GM12865 (cell line): ENCODE results near the gene GPC6.

ENCODE experiments used
- DNase-seq: peaks from one replicate; pipeline ENCODE4 v3.0.0; 2010; ENCODE audit warnings: low read depth
- H3K4me3 ChIP-seq: 2 replicates; pipeline ENCODE4 v1.5.1; 2011; ENCODE audit warnings: mild to moderate bottlenecking, low read depth, low read length, control low read depth
- TF ChIP-seq, protein P1 (sequence below): IDR thresholded peaks from 2 replicates; pipeline ENCODE4 v1.5.1; 2011; ENCODE audit warnings: low read length, control low read depth, low read depth, inconsistent platforms; ENCODE audit not compliant: insufficient read depth; ENCODE audit errors: missing control alignments

Gene GPC6

DNA sequence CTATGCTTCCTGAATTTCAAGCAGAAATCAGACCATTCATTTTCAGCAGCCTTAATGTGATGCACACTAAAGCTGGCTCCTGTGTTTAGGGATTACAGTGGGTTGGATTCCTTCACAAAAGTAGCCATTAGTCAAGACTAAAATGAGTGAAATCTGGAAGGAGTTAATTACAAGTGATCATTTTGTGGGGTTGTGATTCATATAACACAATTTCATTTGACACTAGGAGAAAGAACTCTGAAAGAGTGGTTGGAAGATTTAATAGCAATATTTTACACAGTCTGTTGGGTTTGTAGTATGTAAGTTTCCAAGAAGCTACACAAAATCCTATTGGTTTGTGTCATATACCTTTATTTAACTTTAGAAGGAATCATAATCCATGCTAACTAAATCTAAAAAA is 1015.9 kb downstream of the GPC6 start:
- TF ChIP-seq, protein P1, sequence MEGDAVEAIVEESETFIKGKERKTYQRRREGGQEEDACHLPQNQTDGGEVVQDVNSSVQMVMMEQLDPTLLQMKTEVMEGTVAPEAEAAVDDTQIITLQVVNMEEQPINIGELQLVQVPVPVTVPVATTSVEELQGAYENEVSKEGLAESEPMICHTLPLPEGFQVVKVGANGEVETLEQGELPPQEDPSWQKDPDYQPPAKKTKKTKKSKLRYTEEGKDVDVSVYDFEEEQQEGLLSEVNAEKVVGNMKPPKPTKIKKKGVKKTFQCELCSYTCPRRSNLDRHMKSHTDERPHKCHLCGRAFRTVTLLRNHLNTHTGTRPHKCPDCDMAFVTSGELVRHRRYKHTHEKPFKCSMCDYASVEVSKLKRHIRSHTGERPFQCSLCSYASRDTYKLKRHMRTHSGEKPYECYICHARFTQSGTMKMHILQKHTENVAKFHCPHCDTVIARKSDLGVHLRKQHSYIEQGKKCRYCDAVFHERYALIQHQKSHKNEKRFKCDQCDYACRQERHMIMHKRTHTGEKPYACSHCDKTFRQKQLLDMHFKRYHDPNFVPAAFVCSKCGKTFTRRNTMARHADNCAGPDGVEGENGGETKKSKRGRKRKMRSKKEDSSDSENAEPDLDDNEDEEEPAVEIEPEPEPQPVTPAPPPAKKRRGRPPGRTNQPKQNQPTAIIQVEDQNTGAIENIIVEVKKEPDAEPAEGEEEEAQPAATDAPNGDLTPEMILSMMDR: no peak
- H3K4me3 ChIP-seq: no peak overlapping the region

DNA sequence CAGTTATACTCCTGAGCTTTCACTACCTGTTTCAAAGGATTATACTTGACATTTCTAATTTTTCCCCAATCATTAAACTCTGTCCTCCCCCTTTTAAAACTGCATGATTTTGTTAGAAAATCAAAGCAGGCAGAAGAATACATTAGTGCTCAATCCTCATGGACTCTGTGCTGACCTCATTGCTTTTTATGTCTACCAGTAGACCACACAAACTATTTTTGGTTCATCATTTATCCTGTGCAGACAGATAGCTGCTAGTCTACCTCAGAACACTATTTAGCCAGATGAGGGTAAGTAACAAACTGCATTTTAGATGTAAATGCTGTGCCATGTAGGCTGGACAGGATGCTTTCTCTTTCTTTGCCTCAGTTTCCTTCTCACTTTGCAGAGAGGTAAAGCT is 1016.9 kb downstream of the GPC6 start:
- H3K4me3 ChIP-seq: no peak overlapping the region
- TF ChIP-seq, protein P1: no peak
- DNase-seq: no peak

More for the DNA sequence above, 1015.9 kb downstream of the GPC6 start:
- no peak for DNase-seq

DNA sequence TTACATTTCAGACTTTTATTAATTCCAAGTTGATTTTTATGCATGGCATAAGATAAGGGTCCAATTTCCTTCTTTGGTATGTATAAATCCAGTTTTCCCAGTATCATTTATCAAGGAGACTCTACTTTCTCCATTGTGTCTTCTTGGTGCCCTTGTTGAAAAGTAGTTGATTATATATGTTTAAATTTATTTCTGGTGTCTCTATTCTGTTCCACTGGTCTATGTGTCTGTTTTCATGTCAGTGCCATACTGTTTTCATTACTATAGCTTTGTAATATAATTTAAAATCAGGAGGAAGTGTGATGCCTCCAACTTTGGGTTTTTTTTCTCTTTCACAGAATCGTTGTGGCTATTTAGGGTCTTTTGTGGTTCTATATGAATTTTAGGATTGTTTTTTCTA is 1019.9 kb downstream of the GPC6 start:
- DNase-seq: no peak
- H3K4me3 ChIP-seq: no peak overlapping the region
- TF ChIP-seq, protein P1: no peak

DNA sequence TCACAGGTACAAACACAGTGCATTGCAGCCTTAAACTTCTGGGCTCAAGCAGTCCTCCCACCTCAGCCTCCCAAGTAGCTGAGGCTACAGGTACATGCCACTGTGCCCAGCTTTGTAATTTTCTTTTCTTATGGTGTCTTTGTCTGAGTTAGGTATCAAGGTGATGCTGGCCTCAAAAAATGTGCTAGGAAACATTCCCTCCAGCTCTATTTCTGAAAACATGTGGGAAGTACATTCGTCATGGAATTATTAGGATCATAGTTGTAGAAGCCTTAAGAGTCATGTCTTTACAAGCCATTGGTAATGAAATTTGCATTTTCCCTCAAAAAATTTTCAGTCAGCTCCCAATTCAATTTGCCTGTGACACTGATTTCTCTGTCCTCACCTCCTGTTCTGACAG is 1021.3 kb downstream of the GPC6 start:
- H3K4me3 ChIP-seq: no peak overlapping the region
- DNase-seq: no peak
- TF ChIP-seq, protein P1: no peak

DNA sequence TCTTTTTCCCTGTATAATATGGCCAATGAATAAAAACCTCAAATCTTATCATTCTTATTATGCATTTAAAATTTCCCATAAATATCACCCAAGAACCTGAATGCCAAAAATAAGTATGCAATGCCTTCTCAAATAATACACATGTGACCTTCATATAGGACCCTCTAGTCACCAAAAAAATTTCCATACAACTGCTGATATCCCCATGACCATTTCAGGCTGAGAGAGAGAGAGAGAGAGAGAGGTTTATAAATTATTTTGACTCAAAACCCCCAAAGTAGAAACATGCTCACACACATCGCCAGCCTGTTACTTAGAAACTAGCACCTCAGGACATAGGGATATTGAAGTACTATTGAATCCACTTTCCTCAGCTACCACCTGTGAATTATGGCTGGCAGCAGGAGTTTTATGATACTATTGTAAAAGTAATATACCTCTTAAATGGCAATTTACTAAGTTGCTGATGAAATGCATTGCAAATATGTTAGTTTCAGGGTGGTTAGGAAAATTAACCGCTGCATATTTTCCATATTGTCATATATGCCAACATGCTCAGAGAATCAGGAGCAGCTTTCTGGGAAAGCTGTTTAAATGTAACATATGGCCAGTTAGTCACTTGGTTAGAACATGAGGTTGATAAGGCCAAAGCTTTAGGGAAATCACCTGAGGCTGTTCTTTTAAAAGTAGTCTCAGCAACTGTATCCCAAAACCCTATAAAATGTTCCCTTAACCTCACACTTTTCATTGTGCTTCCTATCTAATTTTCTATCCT is 1022.0 kb downstream of the GPC6 start:
- TF ChIP-seq, protein P1: no peak
- no peak for DNase-seq
- no peak overlapping the region for H3K4me3 ChIP-seq

DNA sequence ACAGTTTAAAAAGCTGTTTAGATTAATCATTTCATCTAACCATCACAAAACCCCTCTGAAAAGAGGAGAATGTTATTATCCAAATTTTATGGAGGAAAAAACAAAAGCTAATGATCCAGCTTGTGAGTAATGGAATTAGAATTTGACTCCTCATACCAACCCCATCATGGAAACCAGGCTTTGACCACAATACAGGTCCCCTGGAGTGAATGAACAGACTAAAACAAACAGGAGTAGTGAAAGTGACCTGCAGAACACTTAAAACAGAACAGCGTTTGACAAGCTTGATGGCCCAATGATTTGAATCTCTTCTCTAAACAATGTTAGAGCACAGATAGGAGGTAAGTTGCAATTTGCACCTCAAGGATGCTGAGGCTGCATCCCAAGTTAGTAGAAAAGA is 1022.9 kb downstream of the GPC6 start:
- TF ChIP-seq, protein P1: no peak
- no peak overlapping the region for H3K4me3 ChIP-seq
- DNase-seq: no peak
